Measurements from ENCODE around the gene PHACTR1. TPM values are rescaled to one million over a fixed set of nuclear protein-coding genes. Genes with fewer than 3 reads are reported as not detected.

PHACTR1 gene
- polyA plus RNA-seq, 2 of the 4 experiments (the other 2 are of a cell fraction) = not detected

DNA sequence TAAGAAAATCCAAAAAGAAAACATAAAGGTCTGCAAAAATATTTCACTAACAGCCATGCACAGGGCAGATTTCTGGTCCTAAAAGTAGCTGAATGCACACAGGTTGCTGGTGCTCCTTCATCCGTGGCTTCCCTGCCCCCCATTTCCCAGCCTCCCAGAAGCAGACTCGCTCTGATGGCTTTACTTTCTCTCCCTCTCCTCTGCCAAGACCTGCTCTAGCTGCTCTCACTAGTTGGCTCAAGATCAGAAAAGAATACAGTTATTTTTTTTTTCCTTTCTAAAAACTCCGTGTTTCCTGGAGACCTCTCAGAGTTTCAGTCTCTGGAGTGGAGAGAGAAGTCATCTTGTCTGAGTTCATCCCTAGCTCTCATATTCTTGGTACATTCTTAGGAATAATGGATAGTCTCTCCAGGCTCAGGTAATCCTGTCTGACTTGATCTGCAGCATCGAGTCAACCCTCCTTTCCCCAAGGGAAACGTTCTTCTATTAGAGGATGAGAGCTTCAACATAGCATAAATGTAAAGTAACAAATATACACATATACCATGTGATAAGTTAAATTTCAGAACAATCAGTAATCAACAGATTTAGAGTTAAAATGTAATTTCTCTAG, 397.5 kb downstream of the PHACTR1 start:
- DNase-seq (ENCODE audit: low read depth in 1 of 2, low spot score in 1 of 2) (no peak), FAIRE-seq (no peak), ATAC-seq (no peak)
- Histone ChIP-seq H3K27ac (no peak overlapping the region), H3K4me1 (no peaks in the 10 kb centered on the region), H3K4me2 (no peak overlapping the region), H3K9me3 (peaks cover 16% of the 10 kb centered on the region; the same call in 2 of the 3 replicates), H3K4me3 (no peak overlapping the region)
- ChIA-PET CTCF (no interaction called here), POLR2A (no interaction called here)
- no peak for TF ChIP-seq TP53 (CRISPR knock-in tag; IDR thresholded peaks at IDR 0.05)
- TF ChIP-seq FOXS1 (CRISPR knock-in tag; IDR thresholded peaks at IDR 0.05) = no peak
- TF ChIP-seq CHD2 (IDR thresholded peaks at IDR 0.05; ENCODE audit: low read length, partially characterized antibody) = no peak
- no peak for TF ChIP-seq NR3C1 (IDR thresholded peaks at IDR 0.05)
- TF ChIP-seq ZSCAN20 (CRISPR knock-in tag; IDR thresholded peaks at IDR 0.05) = no peak
- TF ChIP-seq FOSL2 (IDR thresholded peaks at IDR 0.05) = no peak
- no peak for TF ChIP-seq FOSL2 (CRISPR knock-in tag; IDR thresholded peaks at IDR 0.05)
- TF ChIP-seq KDM1A (IDR thresholded peaks at IDR 0.05; ENCODE audit: low read depth) = no peak
- no peak for TF ChIP-seq RARB (CRISPR knock-in tag; IDR thresholded peaks at IDR 0.05)
- no peak for TF ChIP-seq RNF2 (IDR thresholded peaks at IDR 0.05; ENCODE audit: borderline replicate concordance, low read depth)
- no peak for TF ChIP-seq HEYL (CRISPR knock-in tag; IDR thresholded peaks at IDR 0.05)
- under 1% methylated on average over 5 of the region's 5 CpGs for WGBS (ENCODE audit: missing lambda C conversion rate)

DNA sequence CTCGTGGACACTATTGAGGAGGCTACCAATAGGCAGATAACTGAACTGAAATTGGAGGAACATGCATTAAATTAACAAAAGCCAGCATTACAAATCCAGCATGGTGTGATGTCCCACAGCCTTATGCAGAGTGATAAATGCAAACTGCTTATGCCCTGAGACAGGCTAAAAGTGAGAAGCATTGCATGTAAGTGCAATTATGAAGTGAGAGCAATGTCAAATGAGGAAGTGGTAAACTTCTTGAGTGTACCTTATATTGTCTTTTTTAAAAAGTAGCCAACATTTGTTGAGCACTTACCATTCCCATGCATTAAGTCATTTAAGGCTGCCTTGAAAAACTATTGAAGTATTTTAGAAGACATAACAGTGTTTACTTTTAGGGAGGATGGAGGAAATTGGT, 399.6 kb downstream of the PHACTR1 start:
- DNase-seq (ENCODE audit: low read depth in 1 of 2, low spot score in 1 of 2) (no peak), FAIRE-seq (no peak), ATAC-seq (no peak)
- POLR2A ChIA-PET = no interaction called here
- Histone ChIP-seq H3K4me1 (no peaks in the 10 kb centered on the region), H3K4me2 (no peak overlapping the region), H3K27ac (no peak overlapping the region), H3K4me3 (no peak overlapping the region), H3K9me3 (peaks cover under 1% of the 10 kb centered on the region; the same call in 1 of the 3 replicates)
- CTCF ChIA-PET = no interaction called here
- 0% methylated on average over 1 of the region's 1 CpG for whole genome bisulfite sequencing (ENCODE audit: missing lambda C conversion rate)
- TF ChIP-seq, protein P1, sequence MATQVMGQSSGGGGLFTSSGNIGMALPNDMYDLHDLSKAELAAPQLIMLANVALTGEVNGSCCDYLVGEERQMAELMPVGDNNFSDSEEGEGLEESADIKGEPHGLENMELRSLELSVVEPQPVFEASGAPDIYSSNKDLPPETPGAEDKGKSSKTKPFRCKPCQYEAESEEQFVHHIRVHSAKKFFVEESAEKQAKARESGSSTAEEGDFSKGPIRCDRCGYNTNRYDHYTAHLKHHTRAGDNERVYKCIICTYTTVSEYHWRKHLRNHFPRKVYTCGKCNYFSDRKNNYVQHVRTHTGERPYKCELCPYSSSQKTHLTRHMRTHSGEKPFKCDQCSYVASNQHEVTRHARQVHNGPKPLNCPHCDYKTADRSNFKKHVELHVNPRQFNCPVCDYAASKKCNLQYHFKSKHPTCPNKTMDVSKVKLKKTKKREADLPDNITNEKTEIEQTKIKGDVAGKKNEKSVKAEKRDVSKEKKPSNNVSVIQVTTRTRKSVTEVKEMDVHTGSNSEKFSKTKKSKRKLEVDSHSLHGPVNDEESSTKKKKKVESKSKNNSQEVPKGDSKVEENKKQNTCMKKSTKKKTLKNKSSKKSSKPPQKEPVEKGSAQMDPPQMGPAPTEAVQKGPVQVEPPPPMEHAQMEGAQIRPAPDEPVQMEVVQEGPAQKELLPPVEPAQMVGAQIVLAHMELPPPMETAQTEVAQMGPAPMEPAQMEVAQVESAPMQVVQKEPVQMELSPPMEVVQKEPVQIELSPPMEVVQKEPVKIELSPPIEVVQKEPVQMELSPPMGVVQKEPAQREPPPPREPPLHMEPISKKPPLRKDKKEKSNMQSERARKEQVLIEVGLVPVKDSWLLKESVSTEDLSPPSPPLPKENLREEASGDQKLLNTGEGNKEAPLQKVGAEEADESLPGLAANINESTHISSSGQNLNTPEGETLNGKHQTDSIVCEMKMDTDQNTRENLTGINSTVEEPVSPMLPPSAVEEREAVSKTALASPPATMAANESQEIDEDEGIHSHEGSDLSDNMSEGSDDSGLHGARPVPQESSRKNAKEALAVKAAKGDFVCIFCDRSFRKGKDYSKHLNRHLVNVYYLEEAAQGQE (IDR thresholded peaks at IDR 0.05) = no peak
- TF ChIP-seq SMC3 (IDR thresholded peaks at IDR 0.05) (no peak), TP53 (CRISPR knock-in tag; IDR thresholded peaks at IDR 0.05) (no peak), CBX8 (IDR thresholded peaks at IDR 0.05) (no peak), KDM1A (IDR thresholded peaks at IDR 0.05; ENCODE audit: low read depth) (no peak), KDM5A (IDR thresholded peaks at IDR 0.05) (no peak), MAFK (IDR thresholded peaks at IDR 0.05; ENCODE audit: partially characterized antibody) (no peak), ESRRA (IDR thresholded peaks at IDR 0.05; ENCODE audit: borderline replicate concordance, low read length) (no peak), JUN (IDR thresholded peaks at IDR 0.05) (no peak), ZFP36 (IDR thresholded peaks at IDR 0.05; ENCODE audit: borderline replicate concordance, partially characterized antibody) (no peak), EHMT2 (IDR thresholded peaks at IDR 0.05; ENCODE audit: low read depth) (no peak), EP300 (IDR thresholded peaks at IDR 0.05) (no peak), PHF8 (IDR thresholded peaks at IDR 0.05; ENCODE audit: borderline replicate concordance, low read depth) (no peak), RFX5 (IDR thresholded peaks at IDR 0.05) (no peak), FOSB (CRISPR knock-in tag; IDR thresholded peaks at IDR 0.05) (no peak), GATA3 (IDR thresholded peaks at IDR 0.05; ENCODE audit: borderline replicate concordance) (no peak)
- TF ChIP-seq, protein P2, sequence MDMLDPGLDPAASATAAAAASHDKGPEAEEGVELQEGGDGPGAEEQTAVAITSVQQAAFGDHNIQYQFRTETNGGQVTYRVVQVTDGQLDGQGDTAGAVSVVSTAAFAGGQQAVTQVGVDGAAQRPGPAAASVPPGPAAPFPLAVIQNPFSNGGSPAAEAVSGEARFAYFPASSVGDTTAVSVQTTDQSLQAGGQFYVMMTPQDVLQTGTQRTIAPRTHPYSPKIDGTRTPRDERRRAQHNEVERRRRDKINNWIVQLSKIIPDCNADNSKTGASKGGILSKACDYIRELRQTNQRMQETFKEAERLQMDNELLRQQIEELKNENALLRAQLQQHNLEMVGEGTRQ (IDR thresholded peaks at IDR 0.05) = no peak
- TF ChIP-seq, protein P3, sequence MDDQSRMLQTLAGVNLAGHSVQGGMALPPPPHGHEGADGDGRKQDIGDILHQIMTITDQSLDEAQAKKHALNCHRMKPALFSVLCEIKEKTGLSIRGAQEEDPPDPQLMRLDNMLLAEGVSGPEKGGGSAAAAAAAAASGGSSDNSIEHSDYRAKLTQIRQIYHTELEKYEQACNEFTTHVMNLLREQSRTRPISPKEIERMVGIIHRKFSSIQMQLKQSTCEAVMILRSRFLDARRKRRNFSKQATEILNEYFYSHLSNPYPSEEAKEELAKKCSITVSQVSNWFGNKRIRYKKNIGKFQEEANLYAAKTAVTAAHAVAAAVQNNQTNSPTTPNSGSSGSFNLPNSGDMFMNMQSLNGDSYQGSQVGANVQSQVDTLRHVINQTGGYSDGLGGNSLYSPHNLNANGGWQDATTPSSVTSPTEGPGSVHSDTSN (IDR thresholded peaks at IDR 0.05) = no peak
- TF ChIP-seq, protein P4, sequence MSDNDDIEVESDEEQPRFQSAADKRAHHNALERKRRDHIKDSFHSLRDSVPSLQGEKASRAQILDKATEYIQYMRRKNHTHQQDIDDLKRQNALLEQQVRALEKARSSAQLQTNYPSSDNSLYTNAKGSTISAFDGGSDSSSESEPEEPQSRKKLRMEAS (IDR thresholded peaks at IDR 0.05) = no peak
- TF ChIP-seq, protein P5, sequence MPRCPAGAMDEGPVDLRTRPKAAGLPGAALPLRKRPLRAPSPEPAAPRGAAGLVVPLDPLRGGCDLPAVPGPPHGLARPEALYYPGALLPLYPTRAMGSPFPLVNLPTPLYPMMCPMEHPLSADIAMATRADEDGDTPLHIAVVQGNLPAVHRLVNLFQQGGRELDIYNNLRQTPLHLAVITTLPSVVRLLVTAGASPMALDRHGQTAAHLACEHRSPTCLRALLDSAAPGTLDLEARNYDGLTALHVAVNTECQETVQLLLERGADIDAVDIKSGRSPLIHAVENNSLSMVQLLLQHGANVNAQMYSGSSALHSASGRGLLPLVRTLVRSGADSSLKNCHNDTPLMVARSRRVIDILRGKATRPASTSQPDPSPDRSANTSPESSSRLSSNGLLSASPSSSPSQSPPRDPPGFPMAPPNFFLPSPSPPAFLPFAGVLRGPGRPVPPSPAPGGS (IDR thresholded peaks at IDR 0.05) = no peak

All from A549 (cell line).